CD14-positive monocyte (primary cell): ENCODE measurements around the gene GCK. TPM values are rescaled to one million over a fixed set of nuclear protein-coding genes. Genes with fewer than 3 reads are reported as not detected.

ENCODE experiments used
- DNase-seq, 3 donors: peaks; one replicate each; pipeline ENCODE4 v3.0.0-alpha.2; 2011 to 2022
- H2AFZ ChIP-seq: 2 replicates; pipeline ENCODE4 v1.6.0; 2012; ENCODE audit warnings: mild to moderate bottlenecking, low read depth, low read length, inconsistent platforms; ENCODE audit not compliant: insufficient read depth, poor library complexity, severe bottlenecking
- H3K27ac ChIP-seq, 2 donors: 1 replicate in 1 of 2; 2 replicates in 1 of 2; pipeline ENCODE4 v1.5.1; 2012 to 2013; ENCODE audit warnings: low read length in 2 of 2, control low read depth in 1 of 2, inconsistent platforms in 1 of 2, low read depth in 1 of 2, mild to moderate bottlenecking in 1 of 2
- H3K27me3 ChIP-seq, 2 donors: one replicate each; pipeline versions ENCODE4 v1.6.0 to v1.6.1; 2011 to 2013; ENCODE audit warnings: low read length in 2 of 2; ENCODE audit not compliant: control insufficient read depth in 2 of 2, insufficient read depth in 2 of 2
- H3K36me3 ChIP-seq, 2 donors: replicated peaks in 1 of 2; 1 replicate in 1 of 2; 2 replicates in 1 of 2; pipeline versions ENCODE4 v1.5.1 to v1.6.1; 2012 to 2013; ENCODE audit warnings: low read length in 2 of 2, control low read depth in 1 of 2, inconsistent platforms in 1 of 2, mild to moderate bottlenecking in 1 of 2; ENCODE audit not compliant: insufficient read depth in 2 of 2, control insufficient read depth in 1 of 2
- H3K4me1 ChIP-seq, 2 donors: 1 replicate in 1 of 2; 2 replicates in 1 of 2; pipeline versions ENCODE4 v1.5.1 to v1.6.1; 2012 to 2013; ENCODE audit warnings: low read length in 2 of 2, control low read depth in 1 of 2, inconsistent platforms in 1 of 2, mild to moderate bottlenecking in 1 of 2, moderate library complexity in 1 of 2; ENCODE audit not compliant: insufficient read depth in 2 of 2, control insufficient read depth in 1 of 2
- H3K4me2 ChIP-seq: replicated peaks from 2 replicates; pipeline ENCODE3; 2012; ENCODE audit warnings: low read length, moderate library complexity, mild to moderate bottlenecking; ENCODE audit not compliant: poor library complexity, severe bottlenecking; ENCODE audit errors: extremely low read depth
- H3K4me3 ChIP-seq, 3 experiments: fragments of 200-600 bp in 1 of 3; sonication (generic) in 1 of 3; replicated peaks in 1 of 3; 1 replicate in 2 of 3; 2 replicates in 1 of 3; pipeline ENCODE4 v1.5.1; 2011 to 2013; ENCODE audit warnings: low read length in 3 of 3, mild to moderate bottlenecking in 3 of 3, control low read depth in 2 of 3, low read depth in 2 of 3, inconsistent platforms in 1 of 3, moderate library complexity in 1 of 3
- H3K79me2 ChIP-seq: 2 replicates; pipeline ENCODE4 v1.6.0; 2012; ENCODE audit warnings: mild to moderate bottlenecking, control low read depth, inconsistent platforms, low read length, moderate library complexity; ENCODE audit not compliant: insufficient read depth
- H3K9ac ChIP-seq: 2 replicates; pipeline ENCODE4 v1.6.0; 2017; ENCODE audit warnings: low read length, mild to moderate bottlenecking; ENCODE audit not compliant: insufficient read depth, poor library complexity, severe bottlenecking
- H3K9me3 ChIP-seq, 2 donors: replicated peaks in 1 of 2; 1 replicate in 1 of 2; 2 replicates in 1 of 2; pipeline versions ENCODE4 v1.5.1 to v1.6.1; 2012 to 2013; ENCODE audit warnings: low read length in 2 of 2, control low read depth in 1 of 2; ENCODE audit not compliant: control insufficient read depth in 1 of 2, insufficient read depth in 1 of 2
- H4K20me1 ChIP-seq: 2 replicates; pipeline ENCODE4 v1.6.0; 2012; ENCODE audit warnings: mild to moderate bottlenecking, low read length, control low read depth, moderate library complexity; ENCODE audit not compliant: insufficient read depth
- H3K27ac Mint-ChIP-seq, 7 donors: one replicate each; pipeline ENCODE4 v1.8.0; 2020; ENCODE audit warnings: mild to moderate bottlenecking in 7 of 7, mixed read lengths in 7 of 7, moderate library complexity in 6 of 7, inconsistent platforms in 2 of 7
- H3K27me3 Mint-ChIP-seq, 3 donors: one replicate each; pipeline ENCODE4 v1.8.0; 2021 to 2022; ENCODE audit warnings: low read depth in 3 of 3, mild to moderate bottlenecking in 3 of 3, mixed read lengths in 3 of 3, moderate library complexity in 3 of 3, inconsistent platforms in 1 of 3
- H3K36me3 Mint-ChIP-seq, 2 donors: one replicate each; pipeline ENCODE4 v1.8.0; 2020; ENCODE audit warnings: mixed read lengths in 2 of 2, inconsistent platforms in 1 of 2, mild to moderate bottlenecking in 1 of 2
- H3K4me1 Mint-ChIP-seq: one replicate; pipeline ENCODE4 v1.8.0; 2020; ENCODE audit warnings: mild to moderate bottlenecking, mixed read lengths
- H3K4me3 Mint-ChIP-seq, 2 donors: one replicate each; pipeline ENCODE4 v1.8.0; 2020; ENCODE audit warnings: mild to moderate bottlenecking in 2 of 2, mixed read lengths in 2 of 2, moderate library complexity in 1 of 2
- H3K9me3 Mint-ChIP-seq, 7 donors: one replicate each; pipeline ENCODE4 v1.8.0; 2020 to 2022; ENCODE audit warnings: mixed read lengths in 7 of 7, mild to moderate bottlenecking in 6 of 7, moderate library complexity in 6 of 7, inconsistent platforms in 2 of 7
- WGBS: methylation state at CpG from one replicate; pipeline ENCODE4 v1.1.5; 2013; ENCODE audit warnings: missing lambda C conversion rate; ENCODE audit not compliant: insufficient coverage; 5-methylcytosine and 5-hydroxymethylcytosine counted together
- intact Hi-C, 2 donors: fragments of 100-400 bp; cut with micrococcal nuclease; formaldehyde crosslinking; loops; one replicate each; pipeline versions ENCODE4 v1.15.0 to v1.15.1; 2023
- polyA plus RNA-seq, 3 donors: library from polyadenylated mRNA; depleted of rRNA in 1 of 3; unstranded in 2 of 3; stranded (reverse) in 1 of 3; fragments of 300-500 nt in 2 of 3; fragments of >200 nt in 1 of 3; fragmentation: Illumina TruSeq in 2 of 3; gene quantifications; 1 replicate in 2 of 3; 2 replicates in 1 of 3; pipeline ENCODE4 v1.2.3, GENCODE V29; 2012 to 2021
- TF ChIP-seq, protein P1 (sequence below): fragments of 200-600 bp; IDR thresholded peaks from one replicate; pipeline ENCODE4 v1.8.0; 2022; ENCODE audit warnings: antibody characterized with exemption, mild to moderate bottlenecking

The GCK gene
- polyA plus RNA-seq, 3 donors, result not detected

- WGBS, result 90% methylated on average over 6 of the region's 8 CpGs
- H3K27ac Mint-ChIP-seq, result no peak overlapping the region
Measured at GRCh38 chr7:44138698-44139097, 50.5 kb downstream of the GCK start.

GRCh38 chr7:44136731-44137130 is 52.5 kb downstream of the GCK start:
- no peak overlapping the region for H3K27ac ChIP-seq
- H3K9ac ChIP-seq, result no peak overlapping the region
- DNase-seq, result no peak
- no peak overlapping the region for H3K4me3 ChIP-seq
- no peaks in the 10 kb centered on the region for H3K4me1 ChIP-seq
- H3K4me1 Mint-ChIP-seq, result no peaks in the 10 kb centered on the region
- no peak overlapping the region for H3K4me3 Mint-ChIP-seq
- TF ChIP-seq, protein P1, sequence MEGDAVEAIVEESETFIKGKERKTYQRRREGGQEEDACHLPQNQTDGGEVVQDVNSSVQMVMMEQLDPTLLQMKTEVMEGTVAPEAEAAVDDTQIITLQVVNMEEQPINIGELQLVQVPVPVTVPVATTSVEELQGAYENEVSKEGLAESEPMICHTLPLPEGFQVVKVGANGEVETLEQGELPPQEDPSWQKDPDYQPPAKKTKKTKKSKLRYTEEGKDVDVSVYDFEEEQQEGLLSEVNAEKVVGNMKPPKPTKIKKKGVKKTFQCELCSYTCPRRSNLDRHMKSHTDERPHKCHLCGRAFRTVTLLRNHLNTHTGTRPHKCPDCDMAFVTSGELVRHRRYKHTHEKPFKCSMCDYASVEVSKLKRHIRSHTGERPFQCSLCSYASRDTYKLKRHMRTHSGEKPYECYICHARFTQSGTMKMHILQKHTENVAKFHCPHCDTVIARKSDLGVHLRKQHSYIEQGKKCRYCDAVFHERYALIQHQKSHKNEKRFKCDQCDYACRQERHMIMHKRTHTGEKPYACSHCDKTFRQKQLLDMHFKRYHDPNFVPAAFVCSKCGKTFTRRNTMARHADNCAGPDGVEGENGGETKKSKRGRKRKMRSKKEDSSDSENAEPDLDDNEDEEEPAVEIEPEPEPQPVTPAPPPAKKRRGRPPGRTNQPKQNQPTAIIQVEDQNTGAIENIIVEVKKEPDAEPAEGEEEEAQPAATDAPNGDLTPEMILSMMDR, result no peak
- no peaks in the 10 kb centered on the region for H3K36me3 Mint-ChIP-seq
- H4K20me1 ChIP-seq, result no peaks in the 10 kb centered on the region
- no peaks in the 10 kb centered on the region for H3K27me3 ChIP-seq
- WGBS, result 94% methylated on average over 5 of the region's 5 CpGs
- intact Hi-C loops, result loop anchor here in 1 of 2 donors (10.0 kb wide), 1 partner anchor 58 kb away; no protein-coding TSS in a partner anchor
- no peaks in the 10 kb centered on the region for H3K9me3 ChIP-seq
- H3K4me2 ChIP-seq, result no peak overlapping the region
- peaks cover 3 to 8% (median 5%) of the 10 kb centered on the region in 3 donors for H3K27me3 Mint-ChIP-seq
- H3K36me3 ChIP-seq, result no peaks in the 10 kb centered on the region
- H2AFZ ChIP-seq, result no peak overlapping the region
- no peaks in the 10 kb centered on the region for H3K9me3 Mint-ChIP-seq
- H3K79me2 ChIP-seq, result no peaks in the 10 kb centered on the region
- H3K27ac Mint-ChIP-seq, result no peak overlapping the region

More at GRCh38 chr7:44138698-44139097, 50.5 kb downstream of the GCK start:
- no peak overlapping the region for H3K4me3 ChIP-seq
- TF ChIP-seq, protein P1, result no peak
- peaks cover 3 to 9% (median 5%) of the 10 kb centered on the region in 3 donors for H3K27me3 Mint-ChIP-seq
- no peaks in the 10 kb centered on the region for H3K36me3 Mint-ChIP-seq
- no peaks in the 10 kb centered on the region for H4K20me1 ChIP-seq
- no peaks in the 10 kb centered on the region for H3K9me3 Mint-ChIP-seq
- H3K9me3 ChIP-seq, result no peaks in the 10 kb centered on the region
- no peak overlapping the region for H3K9ac ChIP-seq
- H3K4me1 Mint-ChIP-seq, result no peaks in the 10 kb centered on the region
- H3K36me3 ChIP-seq, result no peaks in the 10 kb centered on the region
- H3K4me2 ChIP-seq, result no peak overlapping the region
- no peak overlapping the region for H3K4me3 Mint-ChIP-seq
- H3K27ac ChIP-seq, result no peak overlapping the region
- H2AFZ ChIP-seq, result no peak overlapping the region
- H3K4me1 ChIP-seq, result no peaks in the 10 kb centered on the region
- H3K79me2 ChIP-seq, result no peaks in the 10 kb centered on the region
- peaks cover 0 to 1% of the 10 kb centered on the region in 2 donors for H3K27me3 ChIP-seq
- DNase-seq, result no peak
- intact Hi-C loops, result loop anchor here in 1 of 2 donors (10.0 kb wide), 1 partner anchor 56 kb away; no protein-coding TSS in a partner anchor
